Endometrial microvascular endothelial cells (primary cell): ENCODE results near the gene FAAH2. TPM values are rescaled to one million over a fixed set of nuclear protein-coding genes. Genes with fewer than 3 reads are reported as not detected.
"Not testable (repeated sequence)": the region's sequence is repeated elsewhere in the genome, so short reads cannot be mapped to it uniquely, and the experiment has no call there.

ENCODE experiments used
- in situ Hi-C: cut with HindIII; loops from 2 replicates; pipeline ENCODE4 v1.10.0; 2017; ENCODE audit warnings: low sequenced_read_pairs, low pct_unique_long_range_greater_than_20kb; ENCODE audit errors: inconsistent ontology term
- total RNA-seq: library from RNA; depleted of rRNA; stranded (reverse); fragments of >200 nt; gene quantifications from one replicate; pipeline ENCODE4 v1.2.3, GENCODE V29; 2015; ENCODE audit errors: inconsistent ontology term

The FAAH2 gene
- total RNA-seq, 1 donor from 2014 or later = not detected

- in situ Hi-C loops = no loop called here
Measured at GRCh38 chrX:57367649-57368048, 81.1 kb downstream of the FAAH2 start.

- in situ Hi-C loops = no loop called here
Measured at GRCh38 chrX:57368158-57368557, 81.7 kb downstream of the FAAH2 start.

GRCh38 chrX:57379296-57379695 lies 92.8 kb downstream of the FAAH2 start:
- in situ Hi-C loops = no loop called here

GRCh38 chrX:57380026-57380796 lies 93.7 kb downstream of the FAAH2 start:
- in situ Hi-C loops = no loop called here

- in situ Hi-C loops = not testable (repeated sequence)
Measured at GRCh38 chrX:57394162-57394561, 107.7 kb downstream of the FAAH2 start.

- in situ Hi-C loops = not testable (repeated sequence)
Measured at GRCh38 chrX:57403191-57403590, 116.7 kb downstream of the FAAH2 start.

- in situ Hi-C loops = no loop called here
Measured at GRCh38 chrX:57406149-57406548, 119.6 kb downstream of the FAAH2 start.

GRCh38 chrX:57417827-57418226 lies 131.3 kb downstream of the FAAH2 start:
- in situ Hi-C loops = no loop called here

- in situ Hi-C loops = no loop called here
Measured at GRCh38 chrX:57422289-57422688, 135.8 kb downstream of the FAAH2 start.

- in situ Hi-C loops = no loop called here
Measured at GRCh38 chrX:57422790-57423189, 136.3 kb downstream of the FAAH2 start.

GRCh38 chrX:57445076-57445475 lies 158.6 kb downstream of the FAAH2 start:
- in situ Hi-C loops = no loop called here

- in situ Hi-C loops = no loop called here
Measured at GRCh38 chrX:57445832-57446231, 159.3 kb downstream of the FAAH2 start.

GRCh38 chrX:57447856-57448255 lies 161.3 kb downstream of the FAAH2 start:
- in situ Hi-C loops = no loop called here

- in situ Hi-C loops = no loop called here
Measured at GRCh38 chrX:57451426-57452020, 165.0 kb downstream of the FAAH2 start.

GRCh38 chrX:57453901-57454300 lies 167.4 kb downstream of the FAAH2 start:
- in situ Hi-C loops = no loop called here

- in situ Hi-C loops = no loop called here
Measured at GRCh38 chrX:57481514-57481913, 195.0 kb downstream of the FAAH2 start.

GRCh38 chrX:57516491-57516890 lies 230.0 kb downstream of the FAAH2 start:
- in situ Hi-C loops = no loop called here

GRCh38 chrX:57519578-57520118 lies 233.1 kb downstream of the FAAH2 start:
- in situ Hi-C loops = no loop called here

GRCh38 chrX:57528670-57529255 lies 242.3 kb downstream of the FAAH2 start:
- in situ Hi-C loops = no loop called here
